ENCODE measurements around the gene AZIN2. TPM values are rescaled to one million over a fixed set of nuclear protein-coding genes. Genes with fewer than 3 reads are reported as not detected.
"Not testable (repeated sequence)": the region's sequence is repeated elsewhere in the genome, so short reads cannot be mapped to it uniquely, and the experiment has no call there.

AZIN2 gene
- total and polyA plus RNA-seq, 2 experiments from 2014 or later: 2.8 to 4.4 TPM

GRCh38 chr1:33131191-33131590 lies 50.2 kb downstream of the AZIN2 start:
- no peak for DNase-seq
- no peaks in the 10 kb centered on the region for H3K9me2 ChIP-seq (ENCODE audit: insufficient read depth)
- no peaks in the 10 kb centered on the region for H3K9me3 ChIP-seq (ENCODE audit: low read depth)
- no peak for TF ChIP-seq EZH2 (IDR thresholded peaks at IDR 0.05; ENCODE audit: insufficient read depth, poor library complexity, severe bottlenecking)
- WGBS, 2 experiments (ENCODE audit: low coverage in 1 of 2, low lambda C conversion rate in 2 of 2, missing lambda C conversion rate in 2 of 2): 31 to 44% methylated on average over 2 of the region's 2 CpGs
- no peaks in the 10 kb centered on the region for H3K36me3 ChIP-seq (ENCODE audit: low read depth)
- no peak overlapping the region for H3K27ac ChIP-seq
- peaks cover 7% of the 10 kb centered on the region; the same call in 1 of the 2 replicates for H3K79me2 ChIP-seq (ENCODE audit: insufficient read depth)
- H3K27me3 ChIP-seq (replicated peaks; ENCODE audit: insufficient read depth): no peaks in the 10 kb centered on the region
- in situ Hi-C loops (cut with MboI): no loop called here
- no peak overlapping the region for H3K9ac ChIP-seq
- no peak overlapping the region for H3K4me3 ChIP-seq
- no peaks in the 10 kb centered on the region for H4K20me1 ChIP-seq (ENCODE audit: insufficient read depth)
- H3F3A ChIP-seq (ENCODE audit: insufficient read depth): no peaks in the 10 kb centered on the region
- no peak overlapping the region for H2AFZ ChIP-seq
- H3K4me2 ChIP-seq (ENCODE audit: unreplicated experiment): no peak overlapping the region
- H3K4me1 ChIP-seq (ENCODE audit: insufficient read depth): peaks cover 3% of the 10 kb centered on the region

GRCh38 chr1:33132549-33132948 lies 51.6 kb downstream of the AZIN2 start:
- Histone ChIP-seq H3K9me3 (ENCODE audit: low read depth) (no peaks in the 10 kb centered on the region), H3K36me3 (ENCODE audit: low read depth) (no peaks in the 10 kb centered on the region), H3K9me2 (ENCODE audit: insufficient read depth) (no peaks in the 10 kb centered on the region), H3K27me3 (replicated peaks; ENCODE audit: insufficient read depth) (no peaks in the 10 kb centered on the region), H3K27ac (no peak overlapping the region), H3F3A (ENCODE audit: insufficient read depth) (no peaks in the 10 kb centered on the region), H3K4me3 (no peak overlapping the region), H2AFZ (no peak overlapping the region), H3K79me2 (ENCODE audit: insufficient read depth) (no peaks in the 10 kb centered on the region), H4K20me1 (ENCODE audit: insufficient read depth) (no peaks in the 10 kb centered on the region), H3K9ac (no peak overlapping the region), H3K4me2 (ENCODE audit: unreplicated experiment) (no peak overlapping the region), H3K4me1 (ENCODE audit: insufficient read depth) (no peaks in the 10 kb centered on the region)
- TF ChIP-seq EZH2 (IDR thresholded peaks at IDR 0.05; ENCODE audit: insufficient read depth, poor library complexity, severe bottlenecking): no peak
- no peak for TF ChIP-seq EZH2phosphoT487 (IDR thresholded peaks at IDR 0.05; ENCODE audit: insufficient read depth, low read depth)
- no peak for DNase-seq
- in situ Hi-C loops (cut with MboI): no loop called here
- 83 to 88% methylated on average over 2 of the region's 2 CpGs for WGBS, 2 experiments (ENCODE audit: low coverage in 1 of 2, low lambda C conversion rate in 2 of 2, missing lambda C conversion rate in 2 of 2)

DNA sequence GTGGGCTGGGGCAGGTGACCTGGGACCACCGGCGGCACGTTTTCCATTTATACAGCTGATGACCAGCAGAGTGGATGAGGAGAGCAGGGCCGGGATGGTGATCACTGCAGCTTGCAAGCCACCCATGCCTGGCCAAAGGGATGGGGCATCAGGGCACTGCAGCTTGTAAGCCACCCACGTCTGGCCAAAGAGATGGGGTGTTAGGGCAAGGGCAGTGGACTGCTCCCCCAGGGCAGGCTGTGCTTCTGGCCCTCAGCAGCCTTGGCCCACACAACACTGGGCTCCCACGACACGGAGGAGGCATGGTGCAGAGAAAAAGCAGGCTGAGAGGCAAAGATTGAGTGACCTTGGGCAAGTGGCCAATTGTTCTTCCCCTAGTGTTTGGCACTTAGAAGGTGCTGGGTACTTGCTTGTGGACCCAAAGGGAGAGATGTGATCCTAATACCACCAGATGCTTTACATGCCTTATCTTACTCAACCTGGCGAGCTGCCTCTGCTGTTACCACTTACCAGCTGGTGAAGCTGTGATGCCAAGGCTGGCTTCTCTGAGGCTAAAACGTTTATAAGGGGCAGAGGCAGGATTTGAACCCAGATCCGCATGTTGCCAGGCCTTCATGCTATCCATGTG lies 52.6 kb downstream of the AZIN2 start:
- no peak overlapping the region for H2AFZ ChIP-seq
- no peaks in the 10 kb centered on the region for H3K9me3 ChIP-seq (ENCODE audit: low read depth)
- H3K4me1 ChIP-seq (ENCODE audit: insufficient read depth): no peaks in the 10 kb centered on the region
- H3K4me3 ChIP-seq: no peak overlapping the region
- H4K20me1 ChIP-seq (ENCODE audit: insufficient read depth): no peaks in the 10 kb centered on the region
- H3K4me2 ChIP-seq (ENCODE audit: unreplicated experiment): no peak overlapping the region
- TF ChIP-seq EZH2phosphoT487 (IDR thresholded peaks at IDR 0.05; ENCODE audit: insufficient read depth, low read depth) (no peak), EZH2 (IDR thresholded peaks at IDR 0.05; ENCODE audit: insufficient read depth, poor library complexity, severe bottlenecking) (no peak)
- 63 to 66% methylated on average over 10 of the region's 10 CpGs for WGBS, 2 experiments (ENCODE audit: low coverage in 1 of 2, low lambda C conversion rate in 2 of 2, missing lambda C conversion rate in 2 of 2)
- no peaks in the 10 kb centered on the region for H3K36me3 ChIP-seq (ENCODE audit: low read depth)
- no peaks in the 10 kb centered on the region for H3K79me2 ChIP-seq (ENCODE audit: insufficient read depth)
- H3K27me3 ChIP-seq (replicated peaks; ENCODE audit: insufficient read depth): no peaks in the 10 kb centered on the region
- no peak overlapping the region for H3K27ac ChIP-seq
- H3K9me2 ChIP-seq (ENCODE audit: insufficient read depth): no peaks in the 10 kb centered on the region
- in situ Hi-C loops (cut with MboI): no loop called here
- no peaks in the 10 kb centered on the region for H3F3A ChIP-seq (ENCODE audit: insufficient read depth)
- DNase-seq: peak; percentile 37
- H3K9ac ChIP-seq: no peak overlapping the region

- H3K9ac ChIP-seq; H3K27ac ChIP-seq; H3K4me3 ChIP-seq; in situ Hi-C loops (cut with MboI); DNase-seq; H3K27me3 ChIP-seq (replicated peaks; ENCODE audit: insufficient read depth); H3K4me1 ChIP-seq (ENCODE audit: insufficient read depth); H3K36me3 ChIP-seq (ENCODE audit: low read depth); H4K20me1 ChIP-seq (ENCODE audit: insufficient read depth); H3F3A ChIP-seq (ENCODE audit: insufficient read depth); H2AFZ ChIP-seq; H3K79me2 ChIP-seq (ENCODE audit: insufficient read depth); H3K9me2 ChIP-seq (ENCODE audit: insufficient read depth); H3K9me3 ChIP-seq (ENCODE audit: low read depth); H3K4me2 ChIP-seq (ENCODE audit: unreplicated experiment): not testable (repeated sequence)
- 80 to 100% methylated on average over 1 of the region's 1 CpG for WGBS, 2 experiments (ENCODE audit: low coverage in 1 of 2, low lambda C conversion rate in 2 of 2, missing lambda C conversion rate in 2 of 2)
These were observed 55.1 kb downstream of the AZIN2 start for GRCh38 chr1:33136041-33136440.

GRCh38 chr1:33137800-33138199 lies 56.8 kb downstream of the AZIN2 start:
- in situ Hi-C loops (cut with MboI): no loop called here
- Histone ChIP-seq H3K36me3 (ENCODE audit: low read depth) (no peaks in the 10 kb centered on the region), H3K9me2 (ENCODE audit: insufficient read depth) (no peaks in the 10 kb centered on the region), H3K9me3 (ENCODE audit: low read depth) (no peaks in the 10 kb centered on the region), H3K4me3 (no peak overlapping the region), H3K27ac (no peak overlapping the region), H3K79me2 (ENCODE audit: insufficient read depth) (no peaks in the 10 kb centered on the region), H4K20me1 (ENCODE audit: insufficient read depth) (no peaks in the 10 kb centered on the region), H2AFZ (no peak overlapping the region), H3K4me1 (ENCODE audit: insufficient read depth) (no peaks in the 10 kb centered on the region), H3K4me2 (ENCODE audit: unreplicated experiment) (no peak overlapping the region), H3F3A (ENCODE audit: insufficient read depth) (no peaks in the 10 kb centered on the region), H3K9ac (no peak overlapping the region), H3K27me3 (replicated peaks; ENCODE audit: insufficient read depth) (no peaks in the 10 kb centered on the region)
- DNase-seq: peak; percentile 20
- no peak for TF ChIP-seq EZH2 (IDR thresholded peaks at IDR 0.05; ENCODE audit: insufficient read depth, poor library complexity, severe bottlenecking)
- TF ChIP-seq EZH2phosphoT487 (IDR thresholded peaks at IDR 0.05; ENCODE audit: insufficient read depth, low read depth): no peak
- WGBS, 2 experiments (ENCODE audit: low coverage in 1 of 2, low lambda C conversion rate in 2 of 2, missing lambda C conversion rate in 2 of 2): 40 to 48% methylated on average over 8 of the region's 8 CpGs
